GM23248 (cell line): ENCODE results near the gene POLR1G. TPM values are rescaled to one million over a fixed set of nuclear protein-coding genes. Genes with fewer than 3 reads are reported as not detected.

ENCODE experiments used
- DNase-seq: peaks from one replicate; pipeline ENCODE4 v3.0.0-alpha.2; 2015
- H2AFZ ChIP-seq: fragments of 200-600 bp; sonication (generic); 2 replicates; pipeline ENCODE4 v1.6.1; 2016; ENCODE audit warnings: antibody characterized with exemption
- H3F3A ChIP-seq: fragments of 200-600 bp; sonication (generic); 2 replicates; pipeline ENCODE4 v1.6.1; 2016; ENCODE audit warnings: mild to moderate bottlenecking, antibody characterized with exemption, mixed run types; ENCODE audit not compliant: insufficient read depth
- H3K27ac ChIP-seq: fragments of 200-600 bp; sonication (generic); 2 replicates; pipeline ENCODE4 v1.5.1; 2016; ENCODE audit warnings: mild to moderate bottlenecking
- H3K27me3 ChIP-seq: fragments of 200-600 bp; sonication (generic); replicated peaks from 2 replicates; pipeline ENCODE4 v1.6.1; 2016; ENCODE audit warnings: mild to moderate bottlenecking; ENCODE audit not compliant: insufficient read depth
- H3K36me3 ChIP-seq: fragments of 200-600 bp; sonication (generic); 2 replicates; pipeline ENCODE4 v1.6.1; 2016; ENCODE audit warnings: low read depth, mild to moderate bottlenecking
- H3K4me1 ChIP-seq: fragments of 200-600 bp; sonication (generic); 2 replicates; pipeline ENCODE4 v1.6.1; 2016; ENCODE audit warnings: mild to moderate bottlenecking; ENCODE audit not compliant: insufficient read depth
- H3K4me2 ChIP-seq: fragments of 200-600 bp; sonication (generic); one replicate; pipeline ENCODE4 v1.6.1; 2016; ENCODE audit warnings: mild to moderate bottlenecking; ENCODE audit not compliant: unreplicated experiment
- H3K4me3 ChIP-seq: fragments of 200-600 bp; sonication (generic); 2 replicates; pipeline ENCODE4 v1.5.1; 2016; ENCODE audit warnings: mild to moderate bottlenecking
- H3K79me2 ChIP-seq: fragments of 200-600 bp; sonication (generic); 2 replicates; pipeline ENCODE4 v1.6.1; 2016; ENCODE audit warnings: mild to moderate bottlenecking; ENCODE audit not compliant: insufficient read depth
- H3K9ac ChIP-seq: fragments of 200-600 bp; sonication (generic); 2 replicates; pipeline ENCODE4 v1.6.1; 2016; ENCODE audit warnings: mild to moderate bottlenecking
- H3K9me2 ChIP-seq: fragments of 200-600 bp; sonication (generic); 2 replicates; pipeline ENCODE4 v1.6.1; 2016; ENCODE audit warnings: mixed run types, mild to moderate bottlenecking, moderate library complexity; ENCODE audit not compliant: insufficient read depth
- H3K9me3 ChIP-seq: fragments of 200-600 bp; sonication (generic); one replicate; pipeline ENCODE4 v1.6.1; 2017; ENCODE audit warnings: low read depth
- H4K20me1 ChIP-seq: fragments of 200-600 bp; sonication (generic); 2 replicates; pipeline ENCODE4 v1.6.0; 2016; ENCODE audit not compliant: insufficient read depth
- EZH2 ChIP-seq: fragments of 200-600 bp; sonication (generic); IDR thresholded peaks from 2 replicates; pipeline ENCODE4 v1.6.1; 2018; ENCODE audit warnings: antibody characterized with exemption, mild to moderate bottlenecking; ENCODE audit not compliant: insufficient read depth, poor library complexity, severe bottlenecking
- EZH2phosphoT487 ChIP-seq: fragments of 200-600 bp; sonication (generic); IDR thresholded peaks from 2 replicates; pipeline ENCODE4 v1.6.1; 2018; ENCODE audit warnings: antibody characterized with exemption, moderate library complexity, mild to moderate bottlenecking, low read depth; ENCODE audit not compliant: insufficient read depth
- WGBS, 2 experiments: methylation state at CpG; one replicate each; pipeline ENCODE4 v1.1.6; 2015 to 2017; ENCODE audit warnings: low lambda C conversion rate in 2 of 2, low coverage in 1 of 2; ENCODE audit errors: missing lambda C conversion rate in 2 of 2; 5-methylcytosine and 5-hydroxymethylcytosine counted together
- in situ Hi-C: fragments of 300-500 bp; cut with MboI; formaldehyde crosslinking; loops from 2 replicates; pipeline ENCODE4 v1.15.0; 2020
- polyA plus RNA-seq: library from polyadenylated mRNA; unstranded; fragments of >200 nt; fragmentation: Nextera tagmentation; extraction: Ambion mirVana; gene quantifications from 2 replicates; pipeline ENCODE4 v1.2.1, GENCODE V29; 2016
- total RNA-seq: library from RNA; depleted of rRNA; stranded (reverse); fragments of >200 nt; shearing (Covaris generic); gene quantifications from 2 replicates; pipeline ENCODE4 v1.2.3, GENCODE V29; 2014; rRNA removed

POLR1G gene
- total RNA-seq (3.9 and 8.8 TPM in 2 replicates), polyA plus RNA-seq (7.2 and 10.8 TPM in 2 replicates)

- H3K27ac ChIP-seq = peak within 1 kb of the TSS; percentile 97
- H4K20me1 ChIP-seq = no peaks in the 10 kb centered on the region
- H3K9ac ChIP-seq = peak within 1 kb of the TSS; percentile 90
- H3K4me3 ChIP-seq = peak within 1 kb of the TSS; percentile 83
- in situ Hi-C loops = no loop called here
- TF ChIP-seq EZH2phosphoT487 (no peak), EZH2 (no peak)
- H3K36me3 ChIP-seq = no peaks in the 10 kb centered on the region
- peaks cover 28% of the 10 kb centered on the region for H3K79me2 ChIP-seq
- peak within 1 kb of the TSS; percentile 95 for H3K4me2 ChIP-seq
- H3F3A ChIP-seq = peaks cover 12% of the 10 kb centered on the region; the same call in 1 of the 2 replicates
- no peaks in the 10 kb centered on the region for H3K9me3 ChIP-seq
- peaks cover 25% of the 10 kb centered on the region; the same call in 1 of the 2 replicates for H3K4me1 ChIP-seq
- 1 to 2% methylated on average over 50 to 51 of the region's 51 CpGs for WGBS, 2 experiments
- H3K9me2 ChIP-seq = no peaks in the 10 kb centered on the region
- H3K27me3 ChIP-seq = no peaks in the 10 kb centered on the region
- peak; percentile 88 for DNase-seq
- peak within 1 kb of the TSS; percentile 85 for H2AFZ ChIP-seq
Observed at GRCh38 chr19:45406226-45407090, at the start of gene POLR1G. TSS of gene POLR1G (plus strand) at chr19:45406644. CDS start at chr19:45406697, 53 bp downstream.

- Histone ChIP-seq H3F3A (no peaks in the 10 kb centered on the region), H3K9ac (no peak overlapping the region), H3K27ac (no peak overlapping the region), H3K4me3 (no peak overlapping the region), H3K79me2 (no peaks in the 10 kb centered on the region), H2AFZ (no peak overlapping the region), H3K9me2 (no peaks in the 10 kb centered on the region), H3K36me3 (peaks cover 21% of the 10 kb centered on the region; the same call in 1 of the 2 replicates), H3K9me3 (no peaks in the 10 kb centered on the region), H3K4me1 (no peaks in the 10 kb centered on the region), H3K27me3 (no peaks in the 10 kb centered on the region), H4K20me1 (no peaks in the 10 kb centered on the region), H3K4me2 (no peak overlapping the region)
- DNase-seq = no peak
- WGBS, 2 experiments = 86 to 90% methylated on average over 14 to 20 of the region's 20 CpGs
- no peak for TF ChIP-seq EZH2phosphoT487
- no peak for TF ChIP-seq EZH2
- in situ Hi-C loops = no loop called here
Observed at GRCh38 chr19:45356760-45357444, 49.5 kb upstream of the POLR1G start.

- Histone ChIP-seq H3K79me2 (no peaks in the 10 kb centered on the region), H3K4me3 (no peak overlapping the region), H3K9ac (no peak overlapping the region), H3K9me2 (no peaks in the 10 kb centered on the region), H3K9me3 (no peaks in the 10 kb centered on the region), H3F3A (no peaks in the 10 kb centered on the region), H3K4me1 (no peaks in the 10 kb centered on the region), H3K27ac (no peak overlapping the region), H3K27me3 (no peaks in the 10 kb centered on the region), H4K20me1 (no peaks in the 10 kb centered on the region), H3K36me3 (peaks cover 21% of the 10 kb centered on the region; the same call in 1 of the 2 replicates), H3K4me2 (no peak overlapping the region), H2AFZ (no peak overlapping the region)
- TF ChIP-seq EZH2phosphoT487 (no peak), EZH2 (no peak)
- no peak for DNase-seq
- WGBS, 2 experiments = 93 to 94% methylated on average over 7 to 11 of the region's 11 CpGs
- in situ Hi-C loops = no loop called here
Observed at GRCh38 chr19:45357445-45357783, 49.0 kb upstream of the POLR1G start.

- Histone ChIP-seq H3K4me1 (no peaks in the 10 kb centered on the region), H3K9me3 (no peaks in the 10 kb centered on the region), H3K27me3 (no peaks in the 10 kb centered on the region), H3K9ac (no peak overlapping the region), H3K79me2 (no peaks in the 10 kb centered on the region), H2AFZ (no peak overlapping the region), H4K20me1 (no peaks in the 10 kb centered on the region), H3F3A (no peaks in the 10 kb centered on the region), H3K4me3 (no peak overlapping the region), H3K36me3 (peaks cover 21% of the 10 kb centered on the region; the same call in 1 of the 2 replicates), H3K9me2 (no peaks in the 10 kb centered on the region), H3K4me2 (no peak overlapping the region), H3K27ac (no peak overlapping the region)
- DNase-seq = no peak
- 96 to 97% methylated on average over 10 to 12 of the region's 12 CpGs for WGBS, 2 experiments
- TF ChIP-seq EZH2phosphoT487 (no peak), EZH2 (no peak)
- in situ Hi-C loops = no loop called here
Observed at GRCh38 chr19:45358213-45358792, 48.1 kb upstream of the POLR1G start.
